Thoracic aorta (tissue), 2 donors: ENCODE data around the gene FER1L5. TPM values are rescaled to one million over a fixed set of nuclear protein-coding genes. Genes with fewer than 3 reads are reported as not detected.

ENCODE experiments used
- ATAC-seq: fragments of 150-250 bp; one replicate; pipeline ENCODE4 v1.8.0; 2017; ENCODE audit warnings: low read depth; ENCODE audit not compliant: insufficient number of reproducible peaks, low FRiP score
- DNase-seq: peaks from one replicate; pipeline ENCODE4 v3.0.0-alpha.2; 2020; ENCODE audit warnings: low spot score
- H3K27ac ChIP-seq, 2 donors: fragments of 200-600 bp; sonication (generic); 1 replicate in 1 of 2; 2 replicates in 1 of 2; pipeline ENCODE4 v1.5.1; 2016; ENCODE audit warnings: mild to moderate bottlenecking in 2 of 2, moderate library complexity in 2 of 2
- H3K27me3 ChIP-seq: fragments of 200-600 bp; sonication (generic); replicated peaks from 2 replicates; pipeline ENCODE4 v1.6.0; 2016; ENCODE audit warnings: mild to moderate bottlenecking; ENCODE audit not compliant: insufficient read depth
- H3K36me3 ChIP-seq: fragments of 200-600 bp; sonication (generic); one replicate; pipeline ENCODE4 v1.5.1; 2016
- H3K4me1 ChIP-seq, 2 donors: fragments of 200-600 bp; sonication (generic); 1 replicate in 1 of 2; 2 replicates in 1 of 2; pipeline versions ENCODE4 v1.5.1 to v1.6.0; 2016; ENCODE audit warnings: low read depth in 2 of 2, mild to moderate bottlenecking in 1 of 2; ENCODE audit not compliant: control insufficient read depth in 1 of 2
- H3K4me3 ChIP-seq: fragments of 200-600 bp; sonication (generic); 2 replicates; pipeline ENCODE4 v1.5.1; 2016; ENCODE audit warnings: mild to moderate bottlenecking
- H3K9me3 ChIP-seq: fragments of 200-600 bp; sonication (generic); 2 replicates; pipeline ENCODE4 v1.5.1; 2016
- CTCF ChIP-seq: fragments of 200-600 bp; sonication (generic); IDR thresholded peaks from one replicate; pipeline ENCODE4 v1.5.1; 2019; ENCODE audit warnings: antibody characterized with exemption
- total RNA-seq, 2 donors: library from RNA; depleted of rRNA; stranded (reverse); fragments of >200 nt; gene quantifications; one replicate each; pipeline versions ENCODE4 v1.1.0 to v1.2.3, GENCODE V29; 2016

FER1L5 gene
- total RNA-seq, 2 donors from 2014 or later = not detected

- Histone ChIP-seq H3K4me3 (peak overlapping the region; percentile 49), H3K36me3 (no peaks in the 10 kb centered on the region), H3K9me3 (no peaks in the 10 kb centered on the region), H3K27ac (no peak overlapping the region), H3K4me1 (peaks cover 11 to 35% of the 10 kb centered on the region in 2 donors), H3K27me3 (no peaks in the 10 kb centered on the region)
- DNase-seq = no peak
- ATAC-seq = no peak
- no peak for TF ChIP-seq CTCF
Measured at GRCh38 chr2:96680561-96681141, 38.1 kb downstream of the FER1L5 start.

GRCh38 chr2:96681540-96681939 lies 39.0 kb downstream of the FER1L5 start:
- TF ChIP-seq CTCF = no peak
- no peaks in the 10 kb centered on the region for H3K27me3 ChIP-seq
- no peaks in the 10 kb centered on the region for H3K36me3 ChIP-seq
- H3K4me3 ChIP-seq = no peak overlapping the region
- no peaks in the 10 kb centered on the region for H3K9me3 ChIP-seq
- H3K4me1 ChIP-seq = peaks cover 11 to 28% of the 10 kb centered on the region in 2 donors
- no peak overlapping the region for H3K27ac ChIP-seq
- DNase-seq (no peak), ATAC-seq (no peak)

- Histone ChIP-seq H3K4me3 (no peak overlapping the region), H3K4me1 (peaks cover 11 to 23% of the 10 kb centered on the region in 2 donors), H3K9me3 (no peaks in the 10 kb centered on the region), H3K27me3 (no peaks in the 10 kb centered on the region), H3K36me3 (no peaks in the 10 kb centered on the region), H3K27ac (no peak overlapping the region)
- DNase-seq (no peak), ATAC-seq (no peak)
- TF ChIP-seq CTCF = no peak
Measured at GRCh38 chr2:96683307-96683706, 40.7 kb downstream of the FER1L5 start.

GRCh38 chr2:96683972-96684820 lies 41.6 kb downstream of the FER1L5 start:
- Histone ChIP-seq H3K9me3 (no peaks in the 10 kb centered on the region), H3K4me1 (peaks cover 11 to 23% of the 10 kb centered on the region in 2 donors), H3K27ac (no peak overlapping the region), H3K36me3 (no peaks in the 10 kb centered on the region), H3K27me3 (no peaks in the 10 kb centered on the region), H3K4me3 (no peak overlapping the region)
- ATAC-seq (no peak), DNase-seq (no peak)
- TF ChIP-seq CTCF = no peak

GRCh38 chr2:96684883-96685576 lies 42.5 kb downstream of the FER1L5 start:
- ATAC-seq = no peak
- H3K9me3 ChIP-seq = no peaks in the 10 kb centered on the region
- H3K36me3 ChIP-seq = no peaks in the 10 kb centered on the region
- peaks cover 7 to 15% of the 10 kb centered on the region in 2 donors for H3K4me1 ChIP-seq
- H3K4me3 ChIP-seq = no peak overlapping the region
- no peak overlapping the region for H3K27ac ChIP-seq
- TF ChIP-seq CTCF = no peak
- no peak for DNase-seq
- no peaks in the 10 kb centered on the region for H3K27me3 ChIP-seq
